Measurements from ENCODE around the gene PAX6.

PAX6 gene

GRCh38 chr11:31786996-31787685, 24.0 kb downstream of the PAX6 start:
- DNase-seq = peak in 23 of 42 donors; percentile 28 to 80 (median 53)
- intact Hi-C loops (cut with DNase I) = no loop called here

- DNase-seq = no peak
- intact Hi-C loops (cut with DNase I) = no loop called here
These were observed 26.5 kb downstream of the PAX6 start for GRCh38 chr11:31784611-31785010.

- intact Hi-C loops (cut with DNase I) = no loop called here
- no peak for DNase-seq
These were observed 27.9 kb downstream of the PAX6 start for GRCh38 chr11:31783252-31783651.

- DNase-seq = no peak
- intact Hi-C loops (cut with DNase I) = no loop called here
These were observed 28.9 kb downstream of the PAX6 start for GRCh38 chr11:31782257-31782656.

GRCh38 chr11:31780480-31780971, 30.6 kb downstream of the PAX6 start:
- DNase-seq = no peak
- intact Hi-C loops (cut with DNase I) = no loop called here

GRCh38 chr11:31780078-31780477, 31.0 kb downstream of the PAX6 start:
- DNase-seq = no peak
- intact Hi-C loops (cut with DNase I) = no loop called here

GRCh38 chr11:31779374-31779791, 31.7 kb downstream of the PAX6 start:
- DNase-seq = no peak
- intact Hi-C loops (cut with DNase I) = no loop called here

GRCh38 chr11:31772412-31772811, 38.7 kb downstream of the PAX6 start:
- intact Hi-C loops (cut with DNase I) = no loop called here
- DNase-seq = no peak

GRCh38 chr11:31770011-31770700, 41.0 kb downstream of the PAX6 start:
- no peak for DNase-seq
- intact Hi-C loops (cut with DNase I) = no loop called here

- intact Hi-C loops (cut with DNase I) = loop anchor here (5.0 kb wide), 1 partner anchor 43 kb away; the partner anchor contains the start of gene PAX6
- DNase-seq = peak in 17 of 42 donors; percentile 9 to 65 (median 41)
These were observed 42.1 kb downstream of the PAX6 start for GRCh38 chr11:31768749-31769640.

GRCh38 chr11:31767685-31768084, 43.4 kb downstream of the PAX6 start:
- no peak for DNase-seq
- intact Hi-C loops (cut with DNase I) = loop anchor here (5.0 kb wide), 1 partner anchor 45 kb away; the partner anchor contains the start of gene PAX6

GRCh38 chr11:31767066-31767465, 44.1 kb downstream of the PAX6 start:
- intact Hi-C loops (cut with DNase I) = loop anchor here (5.0 kb wide), 1 partner anchor 45 kb away; the partner anchor contains the start of gene PAX6
- no peak for DNase-seq

- DNase-seq = peak in 3 of 42 donors; percentile 5 to 54 (median 52)
- intact Hi-C loops (cut with DNase I) = loop anchor here (5.0 kb wide), 1 partner anchor 48 kb away; the partner anchor contains the start of gene PAX6
These were observed 46.4 kb downstream of the PAX6 start for GRCh38 chr11:31764766-31765165.

GRCh38 chr11:31764261-31764660, 46.9 kb downstream of the PAX6 start:
- DNase-seq = no peak
- intact Hi-C loops (cut with DNase I) = no loop called here

- intact Hi-C loops (cut with DNase I) = no loop called here
- DNase-seq = no peak
These were observed 47.8 kb downstream of the PAX6 start for GRCh38 chr11:31763296-31763695.

- no peak for DNase-seq
These were observed 49.5 kb downstream of the PAX6 start for GRCh38 chr11:31761636-31762035.

GRCh38 chr11:31757260-31757835, 53.8 kb downstream of the PAX6 start:
- no peak for DNase-seq
- intact Hi-C loops (cut with DNase I) = no loop called here

More at GRCh38 chr11:31761636-31762035, 49.5 kb downstream of the PAX6 start:
- intact Hi-C loops (cut with DNase I) = no loop called here

GRCh38 chr11:31747581-31747980, 63.5 kb downstream of the PAX6 start:
- intact Hi-C loops (cut with DNase I) = no loop called here
- no peak for DNase-seq
